ENCODE results near the gene PIK3R5. TPM values are rescaled to one million over a fixed set of nuclear protein-coding genes. Genes with fewer than 3 reads are reported as not detected.
"Not testable (repeated sequence)": the region's sequence is repeated elsewhere in the genome, so short reads cannot be mapped to it uniquely, and the experiment has no call there.

PIK3R5 gene
- total RNA-seq, 1 donor from 2014 or later: not detected

- DNase-seq (ENCODE audit: low read depth): not testable (repeated sequence)
Measured at GRCh38 chr17:8988263-8988935, 22.9 kb upstream of the PIK3R5 start.

- no peak for DNase-seq (ENCODE audit: low read depth)
Measured at GRCh38 chr17:8986295-8986694, 20.8 kb upstream of the PIK3R5 start.

GRCh38 chr17:8985054-8985701, 19.7 kb upstream of the PIK3R5 start:
- DNase-seq (ENCODE audit: low read depth): no peak

GRCh38 chr17:8984225-8984624, 18.7 kb upstream of the PIK3R5 start:
- DNase-seq (ENCODE audit: low read depth): not testable (repeated sequence)

GRCh38 chr17:8981443-8981842, 15.9 kb upstream of the PIK3R5 start:
- DNase-seq (ENCODE audit: low read depth): no peak

- no peak for DNase-seq (ENCODE audit: low read depth)
Measured at GRCh38 chr17:8979715-8980114, 14.2 kb upstream of the PIK3R5 start.

GRCh38 chr17:8976638-8977037, 11.1 kb upstream of the PIK3R5 start:
- DNase-seq (ENCODE audit: low read depth): no peak

GRCh38 chr17:8975091-8975725, 9.7 kb upstream of the PIK3R5 start:
- no peak for DNase-seq (ENCODE audit: low read depth)

- DNase-seq (ENCODE audit: low read depth): no peak
Measured at GRCh38 chr17:8969901-8970300, 4.4 kb upstream of the PIK3R5 start.

GRCh38 chr17:8968503-8968902, 3.0 kb upstream of the PIK3R5 start:
- no peak for DNase-seq (ENCODE audit: low read depth)

GRCh38 chr17:8967861-8968260, 2.4 kb upstream of the PIK3R5 start:
- no peak for DNase-seq (ENCODE audit: low read depth)

- no peak for DNase-seq (ENCODE audit: low read depth)
Measured at GRCh38 chr17:8966926-8967325, 1.4 kb upstream of the PIK3R5 start.

GRCh38 chr17:8964801-8965393, 610 bp downstream of the PIK3R5 start:
- no peak for DNase-seq (ENCODE audit: low read depth)

- DNase-seq (ENCODE audit: low read depth): no peak
Measured at GRCh38 chr17:8963647-8964258, 1.8 kb downstream of the PIK3R5 start.

- no peak for DNase-seq (ENCODE audit: low read depth)
Measured at GRCh38 chr17:8963014-8963413, 2.5 kb downstream of the PIK3R5 start.

GRCh38 chr17:8961829-8962228, 3.7 kb downstream of the PIK3R5 start:
- DNase-seq (ENCODE audit: low read depth): no peak

GRCh38 chr17:8960325-8961140, 5.0 kb downstream of the PIK3R5 start:
- DNase-seq (ENCODE audit: low read depth): no peak

GRCh38 chr17:8959312-8959918, 6.1 kb downstream of the PIK3R5 start:
- no peak for DNase-seq (ENCODE audit: low read depth)

- DNase-seq (ENCODE audit: low read depth): no peak
Measured at GRCh38 chr17:8957721-8958120, 7.8 kb downstream of the PIK3R5 start.

GRCh38 chr17:8956465-8956902, 9.0 kb downstream of the PIK3R5 start:
- no peak for DNase-seq (ENCODE audit: low read depth)
